ENCODE measurements around the gene EXOC6.

The EXOC6 gene

DNA sequence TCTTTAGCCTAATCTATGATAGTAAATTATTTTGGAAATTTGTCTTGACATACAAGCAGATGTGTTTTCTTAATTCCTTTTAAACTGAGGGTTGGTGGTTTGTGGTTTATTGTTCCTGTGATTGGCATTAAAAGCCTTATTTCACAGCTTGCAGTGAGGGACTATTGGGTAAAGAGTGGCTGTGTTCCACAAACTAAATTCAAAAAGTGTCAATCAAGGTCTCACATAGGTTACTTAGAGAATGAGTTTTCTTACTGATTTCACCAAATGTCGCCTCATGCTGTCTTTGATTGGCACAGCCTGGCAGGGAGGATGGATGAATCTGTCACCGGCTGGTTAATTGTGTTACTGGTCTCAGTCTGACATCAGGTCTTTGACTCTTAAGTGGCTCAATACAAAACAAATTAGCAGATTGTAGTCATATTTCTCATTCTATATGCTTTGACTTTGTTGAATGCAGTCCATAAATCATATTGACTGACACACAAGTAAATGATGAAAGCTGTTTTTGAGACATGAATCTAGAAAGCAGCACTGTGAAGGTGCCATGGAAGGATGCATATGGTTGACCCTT is 145.5 kb downstream of the EXOC6 start:
- DNase-seq (ENCODE audit: low read depth, low spot score): no peak
- H3K27ac ChIP-seq: no peak overlapping the region

DNA sequence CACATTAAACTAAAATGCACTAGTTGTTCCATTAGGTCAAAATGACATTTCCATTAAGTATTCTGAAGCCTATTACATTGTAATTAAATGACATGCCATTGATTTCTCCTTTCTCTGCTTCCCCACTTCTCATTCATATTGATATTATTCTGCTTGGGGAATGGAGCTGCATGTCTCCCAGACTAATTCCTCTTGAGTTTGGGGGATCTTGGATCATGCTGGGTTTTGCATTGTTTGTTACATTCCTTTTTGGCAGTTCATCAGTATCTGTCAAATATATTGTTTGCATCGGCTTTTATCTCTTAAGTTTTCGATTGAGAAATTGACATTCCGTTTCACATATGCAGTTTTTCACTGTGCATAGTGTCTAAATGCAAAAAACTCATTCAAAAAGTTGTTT is 147.2 kb downstream of the EXOC6 start:
- DNase-seq (ENCODE audit: low read depth, low spot score): no peak
- H3K27ac ChIP-seq: no peak overlapping the region

DNA sequence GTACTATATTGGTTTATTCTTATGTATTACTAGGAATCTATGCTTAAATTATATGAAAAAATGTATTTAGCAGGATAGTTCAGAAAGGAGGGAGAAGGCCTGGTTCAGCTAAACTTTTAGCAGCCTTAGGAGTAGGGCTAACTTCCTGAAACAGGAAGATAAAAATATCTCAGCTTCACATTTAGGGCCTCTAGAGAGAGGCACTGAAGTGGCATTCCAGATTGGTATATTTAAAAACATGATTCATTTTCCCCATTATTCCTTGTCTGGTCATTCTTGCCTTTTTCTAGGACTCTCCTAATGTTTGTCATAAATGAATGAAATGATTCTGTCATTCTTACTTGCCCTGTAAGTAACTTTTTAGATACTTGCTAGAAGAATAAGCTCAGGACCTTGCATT is 149.3 kb downstream of the EXOC6 start:
- no peak for DNase-seq (ENCODE audit: low read depth, low spot score)
- no peak overlapping the region for H3K27ac ChIP-seq

- no peak for DNase-seq (ENCODE audit: low read depth, low spot score)
Observed at GRCh38 chr10:92999191-92999590, 150.9 kb downstream of the EXOC6 start.

GRCh38 chr10:93006435-93007039 is 158.2 kb downstream of the EXOC6 start:
- H3K27ac ChIP-seq: no peak overlapping the region

More at GRCh38 chr10:92999191-92999590, 150.9 kb downstream of the EXOC6 start:
- no peak overlapping the region for H3K27ac ChIP-seq

GRCh38 chr10:93015722-93016121 is 167.4 kb downstream of the EXOC6 start:
- H3K27ac ChIP-seq: no peak overlapping the region
- no peak for DNase-seq (ENCODE audit: low read depth, low spot score)

More at GRCh38 chr10:93006435-93007039, 158.2 kb downstream of the EXOC6 start:
- DNase-seq (ENCODE audit: low read depth, low spot score): no peak

GRCh38 chr10:93023013-93023650 is 174.8 kb downstream of the EXOC6 start:
- no peak overlapping the region for H3K27ac ChIP-seq
- no peak for DNase-seq (ENCODE audit: low read depth, low spot score)

DNA sequence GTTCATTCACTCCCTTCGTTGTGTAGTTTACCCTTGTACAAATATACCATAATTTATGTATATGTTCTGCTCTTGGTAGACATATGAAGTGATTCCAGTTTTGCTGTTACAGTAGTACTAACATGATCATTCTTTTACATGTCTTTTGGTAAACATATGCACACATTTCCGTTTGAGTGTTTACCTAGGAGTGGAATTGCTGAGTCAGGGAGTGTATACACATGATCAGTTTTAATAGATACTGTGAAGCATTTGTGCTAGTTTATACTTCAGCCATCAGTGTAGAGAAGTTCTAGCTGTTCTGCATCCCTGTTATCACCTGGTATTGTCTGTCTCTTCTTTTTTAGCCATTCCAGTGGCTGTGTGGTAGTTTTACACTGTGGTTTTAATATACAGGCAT is 177.8 kb downstream of the EXOC6 start:
- no peak overlapping the region for H3K27ac ChIP-seq
- no peak for DNase-seq (ENCODE audit: low read depth, low spot score)

- no peak for DNase-seq (ENCODE audit: low read depth, low spot score)
- no peak overlapping the region for H3K27ac ChIP-seq
Observed at GRCh38 chr10:93027508-93027907, 179.2 kb downstream of the EXOC6 start.

DNA sequence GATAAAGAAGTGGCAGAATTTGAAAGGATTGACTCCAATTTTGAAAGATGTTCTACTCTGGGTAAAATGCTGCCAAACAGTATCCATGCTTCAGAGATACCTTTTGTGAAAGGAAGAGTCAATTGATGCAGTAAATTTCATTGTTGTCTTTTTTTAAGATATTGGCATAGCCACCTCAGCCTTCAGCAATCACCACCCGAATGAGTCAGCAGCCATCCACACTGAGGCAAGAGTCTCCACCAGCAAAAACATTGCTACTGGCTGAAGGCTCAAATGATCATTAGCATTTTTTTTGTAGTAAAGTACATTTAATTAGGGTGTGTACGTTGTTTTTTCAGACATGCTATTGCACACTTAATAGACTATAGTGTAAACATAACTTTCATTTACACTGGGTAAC is 180.6 kb downstream of the EXOC6 start:
- H3K27ac ChIP-seq: no peak overlapping the region
- DNase-seq (ENCODE audit: low read depth, low spot score): no peak

- H3K27ac ChIP-seq: no peak overlapping the region
- DNase-seq (ENCODE audit: low read depth, low spot score): no peak
Observed at GRCh38 chr10:93030409-93030808, 182.1 kb downstream of the EXOC6 start.

GRCh38 chr10:93032105-93032808 is 183.9 kb downstream of the EXOC6 start:
- DNase-seq (ENCODE audit: low read depth, low spot score): no peak
- no peak overlapping the region for H3K27ac ChIP-seq

DNA sequence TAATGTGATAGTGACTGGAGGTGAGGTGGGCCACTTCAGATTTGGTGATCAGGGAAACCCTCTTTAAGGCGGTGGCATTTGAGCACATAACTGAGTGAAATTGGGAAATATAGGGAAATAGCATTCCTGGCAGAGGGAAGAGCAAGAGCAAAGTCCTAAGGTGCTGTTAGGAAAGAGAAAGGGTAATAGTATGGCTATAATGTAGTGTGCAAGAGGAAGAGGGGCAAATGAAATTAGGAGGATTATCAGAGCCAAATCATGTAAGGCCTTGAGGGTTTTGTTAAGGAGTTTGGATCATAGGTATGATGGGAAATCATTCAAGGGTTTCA is 184.5 kb downstream of the EXOC6 start:
- H3K27ac ChIP-seq: no peak overlapping the region
- DNase-seq (ENCODE audit: low read depth, low spot score): no peak

GRCh38 chr10:93034426-93034825 is 186.1 kb downstream of the EXOC6 start:
- no peak overlapping the region for H3K27ac ChIP-seq
- no peak for DNase-seq (ENCODE audit: low read depth, low spot score)

- no peak overlapping the region for H3K27ac ChIP-seq
- DNase-seq (ENCODE audit: low read depth, low spot score): no peak
Observed at GRCh38 chr10:93039110-93039509, 190.8 kb downstream of the EXOC6 start.

DNA sequence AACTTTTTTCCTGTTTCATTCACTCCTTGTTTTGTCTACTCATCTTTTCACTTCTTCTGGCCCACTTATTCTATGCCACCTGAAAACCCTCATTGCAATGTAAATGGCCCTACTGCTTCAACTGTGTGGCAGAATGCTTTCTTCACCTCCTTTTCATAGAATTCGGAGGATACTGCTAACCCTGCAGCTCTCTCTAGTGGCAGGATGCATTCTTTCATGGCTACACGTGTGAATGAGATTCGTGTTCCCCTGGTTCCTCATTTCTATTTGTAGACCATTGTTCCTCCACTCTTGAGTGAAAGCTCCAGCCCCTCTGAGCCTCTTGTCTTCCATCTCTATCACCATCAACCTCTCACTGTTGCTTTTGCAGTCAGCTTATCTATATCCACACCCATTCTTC is 191.4 kb downstream of the EXOC6 start:
- H3K27ac ChIP-seq: no peak overlapping the region
- DNase-seq (ENCODE audit: low read depth, low spot score): no peak

- no peak overlapping the region for H3K27ac ChIP-seq
- DNase-seq (ENCODE audit: low read depth, low spot score): no peak
Observed at GRCh38 chr10:93054486-93054885, 206.2 kb downstream of the EXOC6 start.

DNA sequence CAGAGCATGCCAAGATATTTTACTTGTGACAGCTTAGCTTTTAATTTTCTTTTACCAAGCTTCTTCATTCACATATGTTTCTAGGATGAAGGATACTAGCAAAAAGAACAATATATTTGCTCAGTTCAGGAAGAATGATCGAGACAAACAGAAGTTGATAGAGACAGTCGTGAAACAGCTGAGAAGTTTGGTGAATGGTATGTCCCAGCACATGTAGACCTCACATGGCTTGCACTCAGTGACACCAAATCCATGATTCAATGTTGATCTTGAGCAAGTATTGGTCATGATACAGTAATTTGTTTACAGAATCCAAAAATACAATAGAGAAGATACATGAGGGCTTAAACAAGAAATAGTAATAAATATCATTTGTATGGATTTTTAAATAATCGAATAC is 209.8 kb downstream of the EXOC6 start:
- no peak for DNase-seq (ENCODE audit: low read depth, low spot score)
- H3K27ac ChIP-seq: no peak overlapping the region

GRCh38 chr10:93059975-93060886 is 211.9 kb downstream of the EXOC6 start, which contains the start of gene CYP26C1:
Gene CYP26C1, plus strand, starts transcription at chr10:93060798. Its CDS starts 466 bp downstream, at chr10:93061264.
- H3K27ac ChIP-seq: no peak within 1 kb of the TSS
- no peak for DNase-seq (ENCODE audit: low read depth, low spot score)

DNA sequence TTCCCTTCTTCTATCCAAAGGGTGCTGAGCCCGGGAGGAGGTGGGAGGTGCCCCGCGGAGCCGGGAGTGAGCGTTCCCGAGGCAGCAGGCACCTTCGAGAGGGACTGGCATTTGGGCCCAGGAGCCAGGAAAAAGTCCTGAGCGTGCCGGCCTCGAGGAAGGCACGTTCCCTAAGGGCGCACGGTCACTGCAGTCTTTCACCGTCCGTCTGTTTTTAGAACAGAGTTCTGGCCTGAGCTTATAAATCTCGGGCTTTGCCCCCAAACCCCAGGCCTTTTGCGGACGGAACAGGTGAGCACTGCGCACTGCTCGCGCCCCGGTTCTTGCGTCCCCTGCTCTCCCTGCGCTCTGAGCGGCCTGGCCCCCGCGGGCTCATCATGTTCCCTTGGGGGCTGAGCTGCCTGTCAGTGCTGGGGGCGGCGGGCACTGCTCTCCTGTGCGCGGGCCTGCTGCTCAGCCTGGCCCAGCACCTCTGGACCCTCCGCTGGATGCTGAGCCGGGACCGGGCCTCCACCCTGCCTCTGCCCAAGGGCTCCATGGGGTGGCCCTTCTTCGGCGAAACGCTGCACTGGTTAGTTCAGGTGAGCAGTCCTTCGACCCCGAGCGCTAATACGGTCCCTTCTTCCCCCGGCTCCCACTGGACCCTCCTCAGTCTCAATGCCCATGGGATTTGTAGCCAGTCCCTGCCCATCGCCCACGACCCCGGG is 212.7 kb downstream of the EXOC6 start:
- DNase-seq (ENCODE audit: low read depth, low spot score): no peak
- H3K27ac ChIP-seq: no peak overlapping the region
